PC-3 (cell line): ENCODE measurements around the gene CUEDC1. TPM values are rescaled to one million over a fixed set of nuclear protein-coding genes. Genes with fewer than 3 reads are reported as not detected.
A peak's percentile ranks its signal among the peaks of the same experiment; 100 is the strongest.

Experiments
- ATAC-seq: fragments of 200-7000 bp; cut with Tn5 transposase; 2 replicates; pipeline ENCODE4 v1.9.1; 2020; ENCODE audit warnings: mild to moderate bottlenecking, moderate library complexity
- BruUV-seq: library from RNA; stranded (reverse); fragments of 400-500 nt; replicated peaks from 2 replicates; lab custom pipeline; 2021; lab: Mats Ljungman, UMichigan
- CTCF ChIA-PET: fragments of 300-600 bp; sonication (Branson Sonifier 250); formaldehyde crosslinking; loops from one replicate; lab custom pipeline; 2022; ENCODE audit warnings: antibody characterized with exemption; lab: Charles Lee
- POLR2A ChIA-PET: fragments of 300-600 bp; sonication (Branson Sonifier 250); formaldehyde crosslinking; loops from one replicate; lab custom pipeline; 2022; ENCODE audit warnings: antibody characterized with exemption; ENCODE audit not compliant: unreplicated experiment; lab: Charles Lee
- DNase-seq: peaks from one replicate; pipeline ENCODE4 v3.0.0-alpha.2; 2015
- H2AFZ ChIP-seq: fragments of 300-600 bp; sonication (generic); 2 replicates; pipeline ENCODE4 v1.6.0; 2016; ENCODE audit warnings: antibody characterized with exemption, low read length
- H3F3A ChIP-seq: fragments of 300-600 bp; sonication (generic); one replicate; pipeline ENCODE4 v1.6.0; 2017; ENCODE audit warnings: antibody characterized with exemption, low read length, control low read depth, mild to moderate bottlenecking; ENCODE audit not compliant: unreplicated experiment
- H3K27ac ChIP-seq: fragments of 300-600 bp; sonication (generic); 2 replicates; pipeline ENCODE4 v1.5.1; 2016; ENCODE audit warnings: mild to moderate bottlenecking, low read length
- H3K27me3 ChIP-seq: fragments of 300-600 bp; sonication (generic); 2 replicates; pipeline ENCODE4 v1.6.1; 2016; ENCODE audit warnings: low read length, mixed read lengths
- H3K36me3 ChIP-seq: fragments of 300-600 bp; sonication (generic); 2 replicates; pipeline ENCODE4 v1.6.1; 2016; ENCODE audit warnings: low read depth, mixed run types, low read length, mixed read lengths
- H3K4me1 ChIP-seq: fragments of 300-600 bp; sonication (generic); 2 replicates; pipeline ENCODE4 v1.5.1; 2016; ENCODE audit warnings: low read length; ENCODE audit not compliant: insufficient read depth
- H3K4me2 ChIP-seq: fragments of 300-600 bp; sonication (generic); 2 replicates; pipeline ENCODE4 v1.6.0; 2016; ENCODE audit warnings: low read length
- H3K4me3 ChIP-seq: fragments of 300-600 bp; sonication (generic); 2 replicates; pipeline ENCODE4 v1.5.1; 2016; ENCODE audit warnings: mild to moderate bottlenecking, low read length, mixed read lengths
- H3K79me2 ChIP-seq: fragments of 300-600 bp; sonication (generic); 2 replicates; pipeline ENCODE4 v1.6.1; 2017; ENCODE audit warnings: low read length, mixed read lengths
- H3K9ac ChIP-seq: fragments of 300-600 bp; sonication (generic); 2 replicates; pipeline ENCODE4 v1.6.0; 2016; ENCODE audit warnings: mild to moderate bottlenecking, low read length
- H3K9me2 ChIP-seq: fragments of 300-600 bp; sonication (generic); replicated peaks from 2 replicates; pipeline ENCODE4 v1.6.1; 2016; ENCODE audit warnings: mixed run types, low read length, mixed read lengths
- H3K9me3 ChIP-seq: fragments of 300-600 bp; sonication (generic); 2 replicates; pipeline ENCODE4 v1.6.1; 2016; ENCODE audit warnings: low read length, mixed read lengths
- H4K20me1 ChIP-seq: fragments of 300-600 bp; sonication (generic); 2 replicates; pipeline ENCODE4 v1.6.1; 2016; ENCODE audit warnings: low read length, mixed read lengths
- EZH2 ChIP-seq: fragments of 300-600 bp; sonication (generic); IDR thresholded peaks from one replicate; pipeline ENCODE4 v1.6.1; 2017; ENCODE audit warnings: antibody characterized with exemption, mild to moderate bottlenecking, low read length; ENCODE audit not compliant: unreplicated experiment
- EZH2phosphoT487 ChIP-seq: fragments of 300-600 bp; sonication (generic); IDR thresholded peaks from 2 replicates; pipeline ENCODE4 v1.6.1; 2018; ENCODE audit warnings: mild to moderate bottlenecking, antibody characterized with exemption, low read length, borderline replicate concordance
- intact Hi-C: fragments of 100-400 bp; cut with micrococcal nuclease; formaldehyde crosslinking; loops from 2 replicates; pipeline ENCODE4 v1.9.0; 2023
- total RNA-seq: library from RNA; depleted of rRNA; stranded (reverse); fragments of >200 nt; gene quantifications from 2 replicates; pipeline ENCODE4 v1.2.3, GENCODE V29; 2014
- TF ChIP-seq, protein P1 (sequence below): fragments of 300-600 bp; sonication (generic); conservative IDR thresholded peaks from 2 replicates; pipeline ENCODE4 v1.5.1; 2017; ENCODE audit warnings: antibody characterized with exemption, low read depth, mild to moderate bottlenecking, low read length

The CUEDC1 gene
- total RNA-seq, 1 experiment from 2014 or later = 31.6 TPM

GRCh38 chr17:57918017-57918895 is 37.0 kb downstream of the CUEDC1 start:
- H3K27ac ChIP-seq = peak overlapping the region; percentile 86

GRCh38 chr17:57916925-57917858 is 38.0 kb downstream of the CUEDC1 start:
- BruUV-seq = no TSS peak
- Histone ChIP-seq H3K4me1 (peaks cover 52% of the 10 kb centered on the region), H3K27ac (peak overlapping the region; percentile 86), H3K4me3 (no peak overlapping the region), H3F3A (no peaks in the 10 kb centered on the region), H4K20me1 (no peaks in the 10 kb centered on the region), H3K27me3 (no peaks in the 10 kb centered on the region), H3K9me2 (no peaks in the 10 kb centered on the region), H3K4me2 (peak overlapping the region; percentile 61), H3K9ac (peak overlapping the region; percentile 40), H3K36me3 (no peaks in the 10 kb centered on the region), H3K9me3 (no peaks in the 10 kb centered on the region), H3K79me2 (peaks cover 58% of the 10 kb centered on the region), H2AFZ (no peak overlapping the region)
- ATAC-seq (peak; percentile 7; the same call in 1 of the 2 replicates), DNase-seq (peak; percentile 39)
- CTCF ChIA-PET = interaction anchor here (0.9 to 1.3 kb wide), 2 partner anchors 18 to 31 kb away, joined by 3 to 6 read pairs; no protein-coding TSS in a partner anchor
- POLR2A ChIA-PET = interaction anchor here (0.7 kb wide), 2 partner anchors 14 to 1004 kb away, joined by 5 to 15 read pairs; partner anchors contain the start of gene TRIM25
- TF ChIP-seq EZH2phosphoT487 (no peak), EZH2 (no peak)
- TF ChIP-seq, protein P1, sequence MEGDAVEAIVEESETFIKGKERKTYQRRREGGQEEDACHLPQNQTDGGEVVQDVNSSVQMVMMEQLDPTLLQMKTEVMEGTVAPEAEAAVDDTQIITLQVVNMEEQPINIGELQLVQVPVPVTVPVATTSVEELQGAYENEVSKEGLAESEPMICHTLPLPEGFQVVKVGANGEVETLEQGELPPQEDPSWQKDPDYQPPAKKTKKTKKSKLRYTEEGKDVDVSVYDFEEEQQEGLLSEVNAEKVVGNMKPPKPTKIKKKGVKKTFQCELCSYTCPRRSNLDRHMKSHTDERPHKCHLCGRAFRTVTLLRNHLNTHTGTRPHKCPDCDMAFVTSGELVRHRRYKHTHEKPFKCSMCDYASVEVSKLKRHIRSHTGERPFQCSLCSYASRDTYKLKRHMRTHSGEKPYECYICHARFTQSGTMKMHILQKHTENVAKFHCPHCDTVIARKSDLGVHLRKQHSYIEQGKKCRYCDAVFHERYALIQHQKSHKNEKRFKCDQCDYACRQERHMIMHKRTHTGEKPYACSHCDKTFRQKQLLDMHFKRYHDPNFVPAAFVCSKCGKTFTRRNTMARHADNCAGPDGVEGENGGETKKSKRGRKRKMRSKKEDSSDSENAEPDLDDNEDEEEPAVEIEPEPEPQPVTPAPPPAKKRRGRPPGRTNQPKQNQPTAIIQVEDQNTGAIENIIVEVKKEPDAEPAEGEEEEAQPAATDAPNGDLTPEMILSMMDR = peak; percentile 55; the same call in 1 of the 2 replicates
- intact Hi-C loops = no loop called here

More at GRCh38 chr17:57918017-57918895, 37.0 kb downstream of the CUEDC1 start:
- Histone ChIP-seq H3K9ac (peak overlapping the region; percentile 40), H3K79me2 (peaks cover 57% of the 10 kb centered on the region), H3K4me2 (peak overlapping the region; percentile 61), H3K36me3 (no peaks in the 10 kb centered on the region), H3F3A (no peaks in the 10 kb centered on the region), H3K4me3 (no peak overlapping the region), H2AFZ (peak overlapping the region; percentile 17; the same call in 1 of the 2 replicates), H3K27me3 (no peaks in the 10 kb centered on the region), H4K20me1 (no peaks in the 10 kb centered on the region), H3K9me3 (no peaks in the 10 kb centered on the region), H3K9me2 (no peaks in the 10 kb centered on the region; the same call in 1 of the 2 replicates), H3K4me1 (peaks cover 50% of the 10 kb centered on the region)
- TSS peak; percentile 41 for BruUV-seq
- CTCF ChIA-PET = interaction anchor here (0.5 to 1.3 kb wide), 3 partner anchors 17 to 68 kb away, joined by 3 to 6 read pairs (median 4); no protein-coding TSS in a partner anchor
- DNase-seq (peak; percentile 95), ATAC-seq (peak; percentile 78)
- intact Hi-C loops = loop anchor here (1.0 to 2.0 kb wide), 4 partner anchors 15 to 31 kb away; no protein-coding TSS in a partner anchor
- POLR2A ChIA-PET = interaction anchor here (0.6 to 0.7 kb wide), 4 partner anchors 15 to 1084 kb away, joined by 3 to 15 read pairs (median 4); partner anchors contain the start of genes C17orf67, DGKE and TRIM25
- no peak for TF ChIP-seq EZH2
- TF ChIP-seq, protein P1 = no peak
- no peak for TF ChIP-seq EZH2phosphoT487
